Regular cardiac myocyte (primary cell): Measurements from ENCODE around the gene MAB21L2. TPM values are rescaled to one million over a fixed set of nuclear protein-coding genes. Genes with fewer than 3 reads are reported as not detected.

Experiments used
- total RNA-seq: library from RNA; depleted of rRNA; stranded (reverse); fragments of >200 nt; gene quantifications from 2 replicates; pipeline ENCODE4 v1.2.3, GENCODE V29; 2014

MAB21L2 gene
- total RNA-seq: 1.7 and 8.4 TPM in 2 replicates

GRCh38 chr4:150582146-150582872, at the start of gene MAB21L2:
Gene MAB21L2 (plus strand): TSS chr4:150582151. CDS start chr4:150583030, 879 bp downstream.

